Femur (tissue), 1 donor: ENCODE results near the gene FBXW12.

Source experiments
- DNase-seq: peaks from one replicate; pipeline ENCODE4 v3.0.0-alpha.2; 2017

Gene FBXW12

DNA sequence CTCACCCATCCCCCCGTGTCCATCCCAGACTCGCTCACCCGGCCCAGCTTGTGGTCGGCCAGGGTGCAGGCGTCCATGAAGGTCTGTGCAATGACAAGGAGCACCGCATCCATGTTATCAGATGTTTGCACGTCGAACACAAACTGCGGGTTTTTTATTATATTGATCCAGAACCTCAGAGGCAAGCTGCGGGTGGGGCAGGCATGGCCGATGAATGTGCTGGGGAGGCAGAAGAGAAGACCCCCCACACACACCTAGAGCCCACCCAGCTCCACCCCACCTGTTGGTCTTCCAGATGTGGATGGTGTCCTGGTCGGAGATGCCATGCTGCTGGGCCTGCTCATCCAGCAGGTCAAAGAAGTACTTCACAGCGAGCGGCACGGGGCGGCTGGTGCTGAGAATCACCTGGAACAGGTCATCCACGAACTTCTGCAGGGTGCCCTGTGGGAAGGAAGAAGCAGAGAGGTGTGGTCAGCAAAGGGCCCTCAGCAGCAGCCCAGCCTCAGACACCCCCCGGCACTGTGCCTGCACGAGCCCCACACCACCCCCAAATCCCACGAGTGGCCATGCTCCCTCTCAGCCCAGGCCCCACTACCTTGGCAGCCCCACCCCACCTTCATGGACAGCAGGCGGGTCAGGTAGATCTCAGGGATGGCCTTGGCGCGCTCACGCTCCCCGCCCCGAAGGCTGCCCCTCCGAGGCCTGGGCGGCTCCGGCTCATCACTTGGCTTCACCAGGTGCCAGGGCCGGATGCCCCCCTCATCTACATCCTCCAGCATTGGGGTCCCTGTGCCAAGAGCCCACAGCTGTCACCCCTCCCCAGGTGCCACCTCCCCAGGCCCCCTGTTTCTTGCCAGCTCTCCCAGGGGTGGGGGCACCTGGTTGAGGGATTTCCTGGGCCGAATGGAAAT is 37.5 kb downstream of the FBXW12 start:
- peak; percentile 15 for DNase-seq

DNA sequence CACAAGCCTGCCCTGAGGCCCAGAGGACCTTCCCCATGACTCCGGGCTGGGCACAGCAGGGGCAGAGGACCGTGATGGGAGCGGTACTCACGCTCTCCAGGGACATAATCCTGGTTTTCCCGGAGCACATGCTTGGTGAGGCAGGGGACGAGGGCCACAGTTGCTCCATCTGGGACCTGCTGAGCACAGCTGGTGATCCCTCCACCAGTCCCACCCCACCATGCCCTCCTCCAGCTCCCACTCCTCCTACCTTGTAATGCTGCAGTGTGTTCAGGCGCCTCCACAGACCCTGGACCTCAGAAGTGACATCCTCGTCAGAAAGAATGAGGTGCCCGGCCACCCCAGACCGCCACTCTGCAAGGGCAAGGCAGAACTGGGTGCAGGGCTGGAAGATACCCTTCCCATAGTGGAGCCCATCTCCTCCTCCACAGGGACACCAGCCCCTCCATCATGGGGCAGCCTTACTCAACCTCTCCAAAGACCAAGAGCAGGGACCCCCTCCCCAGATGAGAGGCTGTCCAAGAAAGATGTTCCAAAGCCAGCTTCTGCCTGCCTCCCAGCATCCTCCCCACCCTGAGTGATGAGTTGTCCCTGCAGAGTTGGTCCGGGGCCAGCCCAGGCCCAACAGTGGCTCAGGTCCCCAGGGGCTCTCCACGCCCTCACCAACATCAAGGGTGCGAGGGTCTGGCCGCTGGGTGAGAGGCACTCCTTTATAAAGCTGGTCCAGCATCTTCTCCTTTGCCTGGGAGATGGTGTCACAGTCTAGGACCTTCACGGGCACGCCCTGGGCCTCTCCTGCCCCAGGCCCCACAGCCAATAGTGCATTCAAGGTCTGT is 38.4 kb downstream of the FBXW12 start:
- no peak for DNase-seq

DNA sequence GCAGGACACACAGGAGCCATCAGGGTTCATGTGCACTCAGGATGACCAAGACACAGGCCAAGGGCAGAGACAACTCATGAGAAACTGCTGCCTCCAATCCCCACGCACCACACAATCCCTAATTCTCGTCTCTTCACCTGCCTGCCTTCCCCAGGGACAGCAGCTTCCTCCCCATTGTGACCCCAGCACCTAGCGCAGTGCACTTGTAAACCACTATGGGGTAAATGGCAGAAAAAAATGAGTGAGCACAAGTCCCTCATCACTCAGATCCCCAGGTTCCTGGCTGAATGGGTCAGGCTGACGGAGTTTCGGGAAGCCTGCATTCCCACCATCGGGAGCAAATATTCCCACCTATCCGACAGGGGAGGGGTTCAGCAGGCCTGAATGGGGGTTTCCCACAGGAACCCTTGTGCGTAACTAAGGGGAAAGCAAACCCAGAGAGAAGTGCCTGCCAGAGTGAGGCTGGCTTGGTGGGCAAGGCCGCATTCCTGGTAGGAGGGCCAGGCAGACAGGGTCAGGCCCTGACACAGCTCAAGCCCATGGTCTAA is 39.1 kb downstream of the FBXW12 start:
- no peak for DNase-seq

DNA sequence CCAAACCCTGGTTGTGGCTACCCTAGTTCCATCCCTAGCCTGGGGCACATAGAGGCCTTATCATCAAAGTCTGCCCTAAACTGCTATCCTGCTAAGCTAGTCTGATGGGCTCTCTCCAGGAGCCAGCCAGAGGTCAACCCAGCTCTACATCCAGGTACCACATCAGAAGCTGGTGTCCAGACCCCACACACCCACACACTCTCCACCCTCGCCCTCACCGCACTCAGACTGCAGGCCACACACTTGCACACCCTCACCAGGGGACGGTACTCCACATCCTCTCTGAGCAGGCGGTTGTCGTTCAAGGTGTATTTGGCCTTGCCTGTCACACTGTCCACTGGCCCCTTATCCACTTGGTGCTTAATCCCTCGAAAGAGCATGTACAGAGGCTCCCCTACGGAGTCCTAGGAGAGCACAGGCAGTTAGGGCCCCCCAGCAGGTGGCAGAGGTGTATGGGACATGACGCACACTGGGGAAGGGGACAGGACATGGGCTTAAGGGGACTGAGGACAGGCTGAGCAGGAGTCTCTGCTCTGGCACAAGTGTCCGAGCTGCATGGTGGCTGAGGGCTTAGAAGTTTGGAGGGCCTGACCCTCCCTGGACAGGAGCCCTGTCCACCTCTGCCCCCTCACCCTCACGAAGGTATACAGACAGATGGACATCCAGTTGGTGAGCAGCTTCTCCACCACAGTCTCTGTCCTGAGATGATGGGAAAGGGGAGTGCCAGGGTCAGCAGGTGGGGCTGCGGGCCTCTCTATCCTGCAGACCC is 39.8 kb downstream of the FBXW12 start:
- no peak for DNase-seq

DNA sequence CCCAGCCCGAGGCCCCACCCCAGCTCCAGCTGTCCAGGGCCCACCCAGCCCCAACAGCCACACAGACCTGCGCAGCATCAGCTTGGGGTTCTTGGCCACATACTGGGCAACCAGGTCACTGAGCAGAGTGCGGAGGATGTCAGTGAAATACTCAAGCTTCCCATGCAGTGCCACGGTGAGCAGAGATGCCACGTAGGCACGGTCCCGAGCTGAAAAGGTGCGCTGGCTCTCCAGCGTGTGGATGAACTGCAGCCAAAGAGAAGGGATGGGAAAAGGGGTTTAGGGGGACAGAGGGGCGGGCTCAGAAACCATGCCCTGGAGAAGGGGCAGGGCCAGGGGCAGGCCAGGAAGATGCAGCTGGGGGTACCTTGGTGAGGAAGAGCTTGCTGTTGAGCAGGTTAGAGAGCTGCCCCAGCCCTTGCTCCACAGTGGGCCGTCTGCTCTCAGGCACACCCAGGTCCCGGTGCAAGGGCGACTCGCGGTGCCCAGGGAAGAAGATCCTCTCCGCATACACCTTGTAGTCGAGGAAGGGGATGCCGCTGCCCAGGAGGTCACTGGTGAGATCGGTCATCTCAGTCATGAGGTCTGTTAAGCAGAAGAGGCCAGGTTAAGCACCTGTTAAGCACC is 40.5 kb downstream of the FBXW12 start:
- DNase-seq: peak; percentile 12

DNA sequence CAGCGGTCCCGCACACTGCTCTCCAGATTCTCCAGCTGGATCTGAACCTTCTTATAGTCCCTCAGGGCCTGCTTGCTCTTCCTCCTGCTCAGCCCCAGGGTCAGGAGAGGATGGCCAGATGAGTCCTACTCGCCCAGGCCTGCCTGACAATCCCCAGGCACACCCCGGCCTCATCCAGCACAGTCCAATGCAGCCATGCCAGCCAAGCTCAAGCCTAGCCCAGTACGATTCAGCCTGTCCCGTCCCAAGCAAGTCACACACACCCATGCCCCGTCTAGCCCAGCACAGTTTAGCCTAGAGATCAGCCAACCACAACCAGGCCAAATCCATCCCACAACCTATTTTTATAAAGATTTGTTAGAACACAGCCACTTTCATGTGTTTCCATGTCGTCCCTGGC is 41.1 kb downstream of the FBXW12 start:
- peak; percentile 21 for DNase-seq

DNA sequence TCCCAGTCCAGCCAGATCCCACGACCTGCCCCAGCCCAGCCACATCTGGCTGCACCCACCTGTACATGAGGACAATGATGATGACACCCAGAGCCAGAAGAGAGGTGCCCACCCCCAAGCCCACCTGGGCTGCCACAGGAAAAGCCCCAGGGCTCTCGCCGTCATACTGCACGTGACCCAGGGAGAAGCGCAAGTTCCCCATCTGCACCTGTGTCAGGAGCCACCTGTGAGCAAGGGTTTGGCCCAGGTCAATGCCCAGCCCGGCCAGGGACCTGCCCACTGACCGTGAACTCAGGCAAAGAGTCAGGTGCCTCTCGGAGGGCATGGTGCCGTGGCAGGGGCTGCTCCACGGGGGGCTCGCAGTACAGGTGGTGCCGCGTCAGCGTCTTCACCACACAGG is 41.6 kb downstream of the FBXW12 start:
- DNase-seq: peak; percentile 22

DNA sequence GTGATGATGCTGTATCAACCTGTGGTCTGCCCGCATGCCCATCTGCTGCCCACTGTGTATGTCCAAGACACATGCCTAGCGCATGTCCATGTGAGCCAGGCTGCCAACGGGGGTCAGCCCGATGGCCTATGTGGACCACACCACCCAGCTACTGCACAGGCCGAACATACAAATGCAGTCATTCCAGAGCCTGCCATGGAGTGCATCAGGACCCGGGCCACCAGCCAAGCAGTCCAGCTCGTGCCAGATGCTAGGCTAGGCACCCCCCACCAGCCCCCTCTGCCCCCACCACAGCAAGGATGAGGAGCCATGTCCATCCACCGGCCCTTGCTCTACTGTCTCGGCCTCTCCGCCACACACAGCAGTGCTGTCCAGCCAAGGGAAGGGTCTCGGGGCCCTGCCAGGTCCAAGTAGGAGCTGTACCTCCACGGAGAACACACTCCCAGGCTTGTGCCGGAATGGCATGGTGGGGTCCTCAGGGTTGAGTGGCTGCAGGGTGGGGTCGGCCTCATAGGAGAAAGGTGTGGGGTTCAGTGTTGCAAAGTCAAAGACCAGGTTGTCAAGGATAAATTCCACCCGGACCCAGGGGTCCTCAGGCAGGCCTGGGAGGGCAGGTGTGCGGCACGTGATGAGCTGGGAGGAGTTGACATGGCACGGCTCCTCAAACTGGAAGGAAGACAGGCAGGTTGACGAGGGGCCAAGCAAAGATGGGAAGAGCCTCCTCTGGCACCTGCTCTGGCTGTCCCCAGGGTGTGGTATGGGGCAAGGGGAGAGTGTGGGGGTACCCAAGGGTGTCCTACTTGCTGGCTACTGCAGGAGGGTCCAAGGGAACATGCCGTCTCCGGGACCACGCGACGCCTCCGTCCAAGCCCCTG is 42.6 kb downstream of the FBXW12 start:
- peak; percentile 15 for DNase-seq

DNA sequence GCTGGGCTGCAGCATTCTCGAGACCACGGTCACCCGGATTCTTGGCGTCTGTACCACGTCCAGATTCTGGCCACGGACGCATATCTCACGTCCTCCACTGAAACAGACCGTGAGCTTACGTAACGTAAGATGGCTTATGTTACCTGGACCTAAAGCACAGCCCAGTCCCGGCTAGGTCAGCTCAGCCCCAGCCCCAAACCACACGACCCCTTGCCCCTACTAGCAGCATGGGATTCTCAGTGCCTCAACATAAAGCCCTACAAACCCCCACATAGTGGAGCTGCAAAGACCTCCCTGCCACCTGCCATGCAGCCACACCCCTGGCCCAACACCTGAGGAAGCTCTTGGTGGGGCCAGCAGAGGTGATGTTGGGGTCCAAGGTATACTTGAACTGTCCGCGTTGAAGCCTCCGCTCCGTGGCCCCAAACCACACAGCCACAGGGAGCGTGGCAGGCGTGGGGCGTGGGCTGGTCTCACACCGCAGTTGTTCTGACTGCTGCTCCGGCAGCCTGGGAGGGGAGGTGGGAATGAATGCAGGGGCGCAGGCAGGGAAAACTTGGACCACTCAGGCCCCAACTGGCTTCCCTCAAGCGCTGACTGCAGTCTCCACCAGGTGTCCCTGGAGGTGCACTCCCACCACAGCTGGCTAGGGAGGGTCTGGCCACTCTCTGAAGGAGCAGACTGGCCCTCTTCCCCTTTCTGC is 43.4 kb downstream of the FBXW12 start:
- DNase-seq: no peak

DNA sequence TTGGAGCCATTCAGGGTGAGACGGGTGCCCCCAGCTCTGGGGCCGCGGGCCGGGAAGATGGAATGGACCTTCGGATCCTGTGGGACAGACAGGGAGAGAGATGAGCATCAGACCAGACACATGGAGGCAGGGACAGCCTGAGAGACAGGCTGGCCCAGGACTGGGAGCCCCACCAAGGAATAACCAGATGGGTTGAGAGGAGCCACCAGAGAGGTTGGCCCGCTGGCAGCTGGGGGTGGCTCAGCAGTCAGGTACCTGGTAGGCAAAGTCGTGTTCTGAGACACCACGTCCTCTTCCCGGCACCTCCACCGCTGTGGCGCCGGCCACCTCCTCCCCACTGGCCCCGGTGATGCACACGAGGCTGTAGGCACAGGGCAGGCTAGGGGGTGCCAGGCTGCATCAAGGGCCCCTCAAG is 44.1 kb downstream of the FBXW12 start:
- no peak for DNase-seq

DNA sequence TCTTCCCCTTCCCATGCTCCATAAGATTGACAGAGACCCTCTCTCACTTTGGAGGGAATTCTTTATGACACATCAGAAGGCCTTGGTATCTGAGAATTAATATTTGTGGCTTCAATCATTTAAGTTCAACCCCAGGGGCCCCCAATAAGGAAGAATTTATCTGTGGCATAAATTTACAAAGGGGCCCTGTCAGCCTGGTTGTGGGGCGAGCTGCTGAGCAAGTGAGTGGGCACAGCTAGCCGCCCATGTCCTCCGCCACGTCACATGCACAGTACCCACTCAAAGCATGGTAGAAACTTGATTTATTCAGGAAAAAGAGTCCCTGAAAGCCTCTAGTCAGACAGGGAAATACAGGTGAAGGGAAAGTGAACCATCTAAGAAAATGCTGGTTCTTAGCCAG is 44.5 kb downstream of the FBXW12 start:
- DNase-seq: no peak

DNA sequence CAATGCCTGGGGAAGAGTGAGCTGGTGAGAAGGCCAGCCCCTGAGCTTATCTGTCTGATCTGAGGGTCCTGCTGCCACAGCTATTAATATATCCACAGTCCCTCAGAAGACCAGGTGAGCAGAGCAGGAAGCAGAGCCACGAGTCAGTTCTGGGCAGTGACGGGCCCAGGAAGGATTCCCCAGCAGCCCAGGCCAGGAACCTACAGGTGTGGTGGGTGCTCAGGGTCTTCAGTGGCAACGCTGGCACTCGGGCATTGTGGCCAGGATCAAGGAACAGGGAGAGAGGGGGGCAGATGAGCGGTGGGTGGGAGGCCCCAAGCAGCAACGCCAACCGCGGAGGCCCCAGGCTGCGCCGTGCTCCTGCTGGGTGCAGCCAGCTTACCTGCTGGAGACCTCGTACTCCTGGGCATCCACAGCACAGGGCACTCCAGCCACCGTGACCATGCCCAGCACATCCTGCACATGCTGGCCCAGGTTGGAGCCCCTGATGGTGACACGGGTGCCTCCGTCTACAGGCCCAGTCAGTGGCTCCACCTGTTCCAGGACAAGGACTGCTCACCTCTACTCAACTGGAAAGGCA is 45.6 kb downstream of the FBXW12 start:
- DNase-seq: no peak

DNA sequence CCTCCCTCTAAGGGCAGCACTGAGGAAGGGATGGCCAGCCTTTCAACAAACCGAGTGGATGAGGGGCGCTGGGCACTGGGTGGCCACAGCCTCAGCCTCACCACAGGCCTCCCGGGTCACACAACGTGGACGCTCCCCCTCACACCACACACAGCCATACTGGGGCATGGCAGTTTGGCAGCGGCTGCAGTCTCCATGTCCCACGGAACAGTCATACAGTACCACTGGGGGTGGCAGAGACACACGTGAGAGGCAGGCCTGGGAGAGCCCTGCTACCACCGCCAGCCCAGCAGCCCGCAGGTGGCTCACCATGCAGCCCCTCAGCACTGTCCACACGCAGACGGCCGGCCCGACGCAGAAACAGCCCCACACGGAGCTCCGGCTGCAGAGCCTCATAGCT is 46.1 kb downstream of the FBXW12 start:
- DNase-seq: no peak

DNA sequence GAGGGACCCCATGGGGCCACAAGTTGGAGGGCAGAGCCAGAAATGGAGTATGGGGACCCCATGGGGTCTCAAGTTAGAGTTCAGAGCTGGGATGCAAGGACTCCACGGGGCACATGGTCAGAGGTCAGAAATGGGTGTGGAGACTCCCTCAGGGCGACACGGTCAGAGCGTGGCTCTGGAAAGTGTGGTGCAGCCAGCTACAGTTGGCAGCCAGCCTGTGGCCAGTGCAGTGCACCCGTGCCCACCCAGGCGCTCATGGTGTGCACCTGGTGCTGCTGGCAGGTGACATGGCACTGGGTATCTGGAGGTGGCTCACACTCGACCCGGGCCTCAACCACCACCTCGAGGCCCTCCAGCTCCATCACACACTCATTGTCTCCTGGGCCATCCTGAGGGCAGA is 46.6 kb downstream of the FBXW12 start:
- no peak for DNase-seq

DNA sequence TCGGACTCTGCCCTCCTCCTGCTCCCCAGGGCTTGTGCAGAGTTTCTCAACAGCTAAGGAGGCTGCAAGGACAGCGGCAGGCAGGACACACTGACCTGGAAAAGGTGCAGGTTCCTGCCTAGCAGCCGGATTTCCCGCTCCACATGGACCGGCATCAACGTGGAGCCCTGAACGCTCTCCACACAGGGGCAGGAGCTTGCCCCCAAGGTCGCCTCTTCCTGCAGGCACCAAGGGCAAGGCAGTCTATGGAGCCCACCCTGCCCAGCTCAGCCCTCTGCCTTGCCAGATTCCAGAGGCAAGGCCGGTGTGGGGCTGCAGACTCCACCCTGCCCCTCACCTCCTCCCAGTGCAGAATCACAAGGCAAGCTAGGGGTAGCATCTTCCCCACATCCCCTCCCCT is 47.1 kb downstream of the FBXW12 start:
- no peak for DNase-seq

DNA sequence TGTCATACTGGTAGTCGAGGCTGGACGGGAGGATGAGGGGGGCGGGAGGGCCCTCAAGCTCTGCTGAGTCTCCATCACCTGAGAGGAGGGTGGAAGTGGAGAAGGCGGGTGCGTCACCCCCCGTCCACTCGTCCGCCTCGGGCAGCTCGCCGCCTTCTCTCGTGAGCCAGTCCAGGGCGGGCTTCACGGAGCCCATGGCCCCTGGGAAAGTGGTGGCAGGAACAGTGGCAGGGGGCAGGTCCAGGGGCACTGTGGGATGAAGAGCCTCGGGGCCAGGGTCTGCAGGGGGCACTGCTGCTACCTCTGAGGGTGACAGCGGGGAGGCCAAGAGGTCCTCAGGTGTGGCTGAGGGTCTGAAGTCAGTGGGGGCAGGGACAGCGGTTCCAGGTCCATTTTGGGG is 47.6 kb downstream of the FBXW12 start:
- DNase-seq: no peak

DNA sequence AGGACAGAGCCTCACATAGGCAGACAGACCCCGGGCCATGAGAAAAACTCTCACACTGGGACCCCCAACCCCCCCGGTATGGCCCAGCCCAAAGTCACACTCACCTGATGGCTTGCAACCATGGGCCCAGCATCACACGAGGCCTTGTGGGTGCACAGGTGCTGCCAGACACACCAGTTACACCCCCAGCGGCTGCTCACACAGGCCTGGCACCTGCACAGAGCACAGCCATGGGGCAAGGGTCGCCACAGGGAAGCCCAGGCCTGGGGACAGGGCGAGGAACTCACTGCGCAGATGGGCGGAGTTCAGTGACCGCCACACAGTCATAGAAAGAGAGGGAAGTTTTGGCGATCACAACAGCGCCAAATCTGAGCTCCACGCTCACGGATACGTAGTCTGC is 48.5 kb downstream of the FBXW12 start:
- no peak for DNase-seq

DNA sequence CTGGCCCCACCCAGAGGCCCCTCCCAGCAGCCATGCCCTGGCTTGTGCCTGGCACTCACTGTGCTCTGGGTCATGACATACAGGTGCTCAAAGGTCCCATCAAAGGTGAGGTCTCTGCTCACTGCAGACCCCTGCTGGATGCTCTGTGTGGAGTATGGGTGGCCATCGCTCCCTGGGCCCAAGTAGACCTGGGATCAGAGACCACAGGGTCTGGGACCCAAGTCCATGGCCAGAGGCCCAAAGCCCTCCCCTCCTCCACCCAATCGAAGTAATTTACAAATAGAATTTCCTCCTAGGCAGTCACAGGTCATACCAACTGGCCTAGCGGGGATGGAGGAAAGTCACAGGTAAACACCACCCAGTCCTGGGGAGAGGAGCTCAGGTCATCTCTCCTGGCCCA is 50.3 kb downstream of the FBXW12 start:
- DNase-seq: no peak

DNA sequence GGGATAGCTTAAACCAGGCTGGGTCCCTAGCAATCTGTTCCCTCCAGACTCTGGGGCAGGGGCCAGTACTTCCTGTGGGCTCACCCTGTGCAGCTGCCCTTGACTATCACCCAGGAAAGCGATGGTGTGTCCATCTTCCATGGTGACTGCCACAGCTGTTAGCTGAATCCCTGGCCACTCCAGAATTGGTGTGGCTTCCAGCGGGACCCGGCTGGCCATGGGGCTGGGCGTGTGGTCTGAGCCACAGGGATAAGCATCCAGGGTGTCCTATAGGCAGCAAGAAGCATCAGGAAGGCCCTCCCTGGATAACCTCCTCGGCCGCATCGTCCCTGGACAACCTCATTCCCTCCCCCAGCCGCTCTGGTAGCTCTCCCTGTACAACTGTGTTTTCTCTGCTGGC is 50.7 kb downstream of the FBXW12 start:
- no peak for DNase-seq

DNA sequence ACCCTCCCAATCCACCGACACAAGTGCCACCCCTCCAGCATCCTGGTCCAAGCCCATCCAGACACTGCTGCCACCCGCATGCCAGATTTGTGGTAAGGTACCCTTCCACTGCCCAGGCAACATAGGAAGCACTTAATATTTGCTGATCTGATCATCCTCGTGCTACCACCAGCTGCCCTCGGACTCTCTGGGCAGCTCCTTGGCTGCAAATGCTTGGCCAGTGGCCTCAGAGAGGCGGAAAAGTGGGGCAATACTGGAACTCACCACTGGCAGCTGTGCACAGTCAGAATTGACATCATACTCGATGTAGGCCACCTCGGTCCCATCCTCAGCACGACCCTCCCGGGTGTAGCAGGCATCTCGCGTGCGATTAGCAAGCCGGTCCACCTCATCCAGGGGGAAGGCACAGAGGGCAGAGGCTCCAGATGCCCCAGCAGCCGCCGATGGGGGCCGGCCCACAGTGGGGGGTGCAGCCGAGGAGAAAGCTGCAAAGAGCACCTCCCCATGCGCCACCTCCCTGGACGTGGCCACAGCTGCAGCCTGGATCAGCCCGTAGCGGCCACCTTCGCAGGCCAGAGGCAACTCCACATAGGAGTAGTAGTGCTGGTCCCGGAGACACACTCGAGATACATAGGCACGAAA is 51.3 kb downstream of the FBXW12 start:
- DNase-seq: no peak
